ENCODE results near the gene WDR72. TPM values are rescaled to one million over a fixed set of nuclear protein-coding genes. Genes with fewer than 3 reads are reported as not detected.

WDR72 gene
- polyA plus RNA-seq, 1 donor from 2014 or later: 0.05 TPM

GRCh38 chr15:53681056-53681455 is 78.4 kb downstream of the WDR72 start:
- H3K9ac ChIP-seq (ENCODE audit: low read length): no peak overlapping the region
- no peaks in the 10 kb centered on the region for H3F3A ChIP-seq (ENCODE audit: insufficient read depth, low read length, poor library complexity, severe bottlenecking)
- H3K36me3 ChIP-seq (ENCODE audit: insufficient read depth, low read length): no peaks in the 10 kb centered on the region
- no peaks in the 10 kb centered on the region for H3K27me3 ChIP-seq (ENCODE audit: insufficient read depth, low read depth, low read length)
- no peaks in the 10 kb centered on the region for H4K20me1 ChIP-seq (ENCODE audit: insufficient read depth)
- no peak overlapping the region for H2AFZ ChIP-seq (ENCODE audit: low read depth, low read length)
- H3K27ac ChIP-seq (ENCODE audit: low read length): no peak overlapping the region
- no peak overlapping the region for H3K4me2 ChIP-seq (ENCODE audit: low read length)
- no peaks in the 10 kb centered on the region for H3K9me3 ChIP-seq (ENCODE audit: low read length)
- no peaks in the 10 kb centered on the region for H3K9me2 ChIP-seq (ENCODE audit: insufficient read depth, low read length)
- H3K4me3 ChIP-seq (ENCODE audit: low read length): no peak overlapping the region
- H3K79me2 ChIP-seq (replicated peaks; ENCODE audit: insufficient read depth, low read length): no peaks in the 10 kb centered on the region
- TF ChIP-seq POLR2AphosphoS5 (IDR thresholded peaks at IDR 0.05) (no peak), EZH2 (IDR thresholded peaks at IDR 0.05; ENCODE audit: borderline replicate concordance, insufficient read depth, low read length, poor library complexity, severe bottlenecking) (no peak), REST (IDR thresholded peaks at IDR 0.05; ENCODE audit: borderline replicate concordance) (no peak), TAF1 (IDR thresholded peaks at IDR 0.05; ENCODE audit: low read depth) (no peak), MXI1 (conservative IDR thresholded peaks at IDR 0.05; ENCODE audit: poor library complexity, severe bottlenecking) (no peak), EP300 (conservative IDR thresholded peaks at IDR 0.05; ENCODE audit: poor library complexity, severe bottlenecking) (no peak), RAD21 (conservative IDR thresholded peaks at IDR 0.05) (no peak), CTCF (IDR thresholded peaks at IDR 0.05; ENCODE audit: poor library complexity, severe bottlenecking) (no peak), SMC3 (conservative IDR thresholded peaks at IDR 0.05; ENCODE audit: poor library complexity) (no peak)

GRCh38 chr15:53675832-53676231 is 83.6 kb downstream of the WDR72 start:
- Histone ChIP-seq H3K79me2 (replicated peaks; ENCODE audit: insufficient read depth, low read length) (no peaks in the 10 kb centered on the region), H3K36me3 (ENCODE audit: insufficient read depth, low read length) (no peaks in the 10 kb centered on the region), H3K9me3 (ENCODE audit: low read length) (no peaks in the 10 kb centered on the region), H3K9me2 (ENCODE audit: insufficient read depth, low read length) (no peaks in the 10 kb centered on the region), H3K4me3 (ENCODE audit: low read length) (no peak overlapping the region), H2AFZ (ENCODE audit: low read depth, low read length) (no peak overlapping the region), H3K4me2 (ENCODE audit: low read length) (no peak overlapping the region), H3K9ac (ENCODE audit: low read length) (no peak overlapping the region), H3K27me3 (ENCODE audit: insufficient read depth, low read depth, low read length) (no peaks in the 10 kb centered on the region), H4K20me1 (ENCODE audit: insufficient read depth) (no peaks in the 10 kb centered on the region), H3K27ac (ENCODE audit: low read length) (no peak overlapping the region), H3F3A (ENCODE audit: insufficient read depth, low read length, poor library complexity, severe bottlenecking) (no peaks in the 10 kb centered on the region)
- no peak for TF ChIP-seq SMC3 (conservative IDR thresholded peaks at IDR 0.05; ENCODE audit: poor library complexity)
- TF ChIP-seq MXI1 (conservative IDR thresholded peaks at IDR 0.05; ENCODE audit: poor library complexity, severe bottlenecking): no peak
- TF ChIP-seq EP300 (conservative IDR thresholded peaks at IDR 0.05; ENCODE audit: poor library complexity, severe bottlenecking): no peak

- no peak for TF ChIP-seq TAF1 (IDR thresholded peaks at IDR 0.05; ENCODE audit: low read depth)
- no peak for TF ChIP-seq EP300 (conservative IDR thresholded peaks at IDR 0.05; ENCODE audit: poor library complexity, severe bottlenecking)
- TF ChIP-seq RAD21 (conservative IDR thresholded peaks at IDR 0.05): no peak
- TF ChIP-seq MXI1 (conservative IDR thresholded peaks at IDR 0.05; ENCODE audit: poor library complexity, severe bottlenecking): no peak
- TF ChIP-seq REST (IDR thresholded peaks at IDR 0.05; ENCODE audit: borderline replicate concordance): no peak
- TF ChIP-seq SMC3 (conservative IDR thresholded peaks at IDR 0.05; ENCODE audit: poor library complexity): no peak
- no peak for TF ChIP-seq EZH2 (IDR thresholded peaks at IDR 0.05; ENCODE audit: borderline replicate concordance, insufficient read depth, low read length, poor library complexity, severe bottlenecking)
- TF ChIP-seq POLR2AphosphoS5 (IDR thresholded peaks at IDR 0.05): no peak
- TF ChIP-seq CTCF (IDR thresholded peaks at IDR 0.05; ENCODE audit: poor library complexity, severe bottlenecking): no peak
Observed at GRCh38 chr15:53671545-53671944, 87.9 kb downstream of the WDR72 start.

More at GRCh38 chr15:53671545-53671944, 87.9 kb downstream of the WDR72 start:
- Histone ChIP-seq H4K20me1 (ENCODE audit: insufficient read depth) (no peaks in the 10 kb centered on the region), H3K36me3 (ENCODE audit: insufficient read depth, low read length) (no peaks in the 10 kb centered on the region), H3K4me3 (ENCODE audit: low read length) (no peak overlapping the region), H2AFZ (ENCODE audit: low read depth, low read length) (no peak overlapping the region), H3K4me2 (ENCODE audit: low read length) (no peak overlapping the region), H3K27ac (ENCODE audit: low read length) (no peak overlapping the region), H3K9me2 (ENCODE audit: insufficient read depth, low read length) (no peaks in the 10 kb centered on the region), H3F3A (ENCODE audit: insufficient read depth, low read length, poor library complexity, severe bottlenecking) (no peaks in the 10 kb centered on the region), H3K79me2 (replicated peaks; ENCODE audit: insufficient read depth, low read length) (no peaks in the 10 kb centered on the region), H3K27me3 (ENCODE audit: insufficient read depth, low read depth, low read length) (no peaks in the 10 kb centered on the region), H3K9me3 (ENCODE audit: low read length) (no peaks in the 10 kb centered on the region), H3K9ac (ENCODE audit: low read length) (no peak overlapping the region)

Data from neural cell (in vitro differentiated cells).